GM19324 (cell line): Measurements from ENCODE around the gene ZBTB7C.

Experiments used
- ATAC-seq: cut with Tn5 transposase; IDR thresholded peaks from one replicate; pipeline ENCODE4 v1.9.1; 2021; ENCODE audit warnings: mild to moderate bottlenecking, moderate library complexity; ENCODE audit not compliant: unreplicated experiment, low FRiP score

ZBTB7C gene

GRCh38 chr18:47990981-47991380 is 418.2 kb downstream of the ZBTB7C start:
- ATAC-seq: no peak

- no peak for ATAC-seq
Measured at GRCh38 chr18:47987388-47987699, 421.8 kb downstream of the ZBTB7C start.

- ATAC-seq: no peak
Measured at GRCh38 chr18:47986620-47987387, 422.4 kb downstream of the ZBTB7C start.

- no peak for ATAC-seq
Measured at GRCh38 chr18:47985866-47986265, 423.3 kb downstream of the ZBTB7C start.

GRCh38 chr18:47984991-47985390 is 424.2 kb downstream of the ZBTB7C start:
- no peak for ATAC-seq

GRCh38 chr18:47983946-47984345 is 425.2 kb downstream of the ZBTB7C start:
- no peak for ATAC-seq

- ATAC-seq: no peak
Measured at GRCh38 chr18:47983055-47983454, 426.1 kb downstream of the ZBTB7C start.

- ATAC-seq: no peak
Measured at GRCh38 chr18:47981830-47982229, 427.4 kb downstream of the ZBTB7C start.

- ATAC-seq: no peak
Measured at GRCh38 chr18:47981320-47981719, 427.9 kb downstream of the ZBTB7C start.

- no peak for ATAC-seq
Measured at GRCh38 chr18:47979611-47980200, 429.5 kb downstream of the ZBTB7C start.

- ATAC-seq: no peak
Measured at GRCh38 chr18:47978603-47979002, 430.6 kb downstream of the ZBTB7C start.

GRCh38 chr18:47978141-47978540 is 431.0 kb downstream of the ZBTB7C start:
- no peak for ATAC-seq
